Uterus (tissue), 4 donors: ENCODE data around the gene RNF183. TPM values are rescaled to one million over a fixed set of nuclear protein-coding genes. Genes with fewer than 3 reads are reported as not detected.

Experiments
- DNase-seq, 2 donors: peaks; one replicate each; pipeline ENCODE4 v3.0.0-alpha.2; 2019 to 2020
- H3K27ac ChIP-seq, 2 donors: fragments of 200-600 bp; sonication (generic); 1 replicate in 1 of 2; 2 replicates in 1 of 2; pipeline ENCODE4 v1.5.1; 2016 to 2018
- H3K27me3 ChIP-seq, 2 donors: fragments of 200-600 bp; sonication (generic); one replicate each; pipeline ENCODE4 v1.5.1; 2018 to 2019; ENCODE audit warnings: control low read depth in 1 of 2
- H3K36me3 ChIP-seq, 2 donors: fragments of 200-600 bp; sonication (generic); one replicate each; pipeline ENCODE4 v1.5.1; 2019; ENCODE audit warnings: control low read depth in 1 of 2
- H3K4me1 ChIP-seq, 2 donors: fragments of 200-600 bp; sonication (generic); one replicate each; pipeline ENCODE4 v1.5.1; 2018 to 2019; ENCODE audit warnings: control low read depth in 1 of 2
- H3K4me3 ChIP-seq, 2 donors: fragments of 200-600 bp; sonication (generic); 1 replicate in 1 of 2; 2 replicates in 1 of 2; pipeline ENCODE4 v1.5.1; 2018 to 2019; ENCODE audit warnings: mild to moderate bottlenecking in 1 of 2
- H3K9me3 ChIP-seq, 2 donors: fragments of 200-600 bp; sonication (generic); one replicate each; pipeline ENCODE4 v1.5.1; 2019; ENCODE audit warnings: control low read depth in 1 of 2
- POLR2A ChIP-seq, 2 donors: fragments of 450-650 bp; IDR thresholded peaks; one replicate each; pipeline ENCODE4 v1.6.1; 2016; ENCODE audit warnings: antibody characterized with exemption in 2 of 2, mild to moderate bottlenecking in 1 of 2, moderate library complexity in 1 of 2
- intact Hi-C: fragments of 100-400 bp; cut with DNase I; formaldehyde crosslinking; loops from one replicate; pipeline ENCODE4 v1.15.1; 2023; ENCODE audit warnings: low total_unique reads
- total RNA-seq, 4 donors: library from RNA; depleted of rRNA in 3 of 4; stranded (reverse); fragments of >200 nt in 3 of 4; gene quantifications; one replicate each; pipeline versions ENCODE4 v1.1.0 to v1.2.4, GENCODE V29; 2014 to 2023
- TF ChIP-seq, protein P1 (sequence below), 4 experiments: fragments of 200-600 bp in 2 of 4; fragments of 450-650 bp in 2 of 4; sonication (generic) in 2 of 4; IDR thresholded peaks; one replicate each; pipeline ENCODE4 v1.5.1; 2016 to 2019; ENCODE audit warnings: antibody characterized with exemption in 4 of 4, mild to moderate bottlenecking in 2 of 4, moderate library complexity in 1 of 4
- donor health status: DM: yes; HTN: yes; CAD: no.

Gene RNF183
- total RNA-seq, 4 donors from 2014 or later: 0.35 to 0.82 TPM; not detected in 2

GRCh38 chr9:113328045-113328782 is 25.0 kb upstream of the RNF183 start:
- no peak overlapping the region for H3K4me3 ChIP-seq
- no peaks in the 10 kb centered on the region for H3K27me3 ChIP-seq
- H3K9me3 ChIP-seq: no peaks in the 10 kb centered on the region
- no peaks in the 10 kb centered on the region for H3K36me3 ChIP-seq
- no peak overlapping the region for H3K27ac ChIP-seq
- TF ChIP-seq POLR2A (IDR thresholded peaks at IDR 0.05): no peak
- TF ChIP-seq, protein P1, sequence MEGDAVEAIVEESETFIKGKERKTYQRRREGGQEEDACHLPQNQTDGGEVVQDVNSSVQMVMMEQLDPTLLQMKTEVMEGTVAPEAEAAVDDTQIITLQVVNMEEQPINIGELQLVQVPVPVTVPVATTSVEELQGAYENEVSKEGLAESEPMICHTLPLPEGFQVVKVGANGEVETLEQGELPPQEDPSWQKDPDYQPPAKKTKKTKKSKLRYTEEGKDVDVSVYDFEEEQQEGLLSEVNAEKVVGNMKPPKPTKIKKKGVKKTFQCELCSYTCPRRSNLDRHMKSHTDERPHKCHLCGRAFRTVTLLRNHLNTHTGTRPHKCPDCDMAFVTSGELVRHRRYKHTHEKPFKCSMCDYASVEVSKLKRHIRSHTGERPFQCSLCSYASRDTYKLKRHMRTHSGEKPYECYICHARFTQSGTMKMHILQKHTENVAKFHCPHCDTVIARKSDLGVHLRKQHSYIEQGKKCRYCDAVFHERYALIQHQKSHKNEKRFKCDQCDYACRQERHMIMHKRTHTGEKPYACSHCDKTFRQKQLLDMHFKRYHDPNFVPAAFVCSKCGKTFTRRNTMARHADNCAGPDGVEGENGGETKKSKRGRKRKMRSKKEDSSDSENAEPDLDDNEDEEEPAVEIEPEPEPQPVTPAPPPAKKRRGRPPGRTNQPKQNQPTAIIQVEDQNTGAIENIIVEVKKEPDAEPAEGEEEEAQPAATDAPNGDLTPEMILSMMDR (IDR thresholded peaks at IDR 0.05): no peak
- no peaks in the 10 kb centered on the region for H3K4me1 ChIP-seq
- DNase-seq: no peak
- intact Hi-C loops: no loop called here

DNA sequence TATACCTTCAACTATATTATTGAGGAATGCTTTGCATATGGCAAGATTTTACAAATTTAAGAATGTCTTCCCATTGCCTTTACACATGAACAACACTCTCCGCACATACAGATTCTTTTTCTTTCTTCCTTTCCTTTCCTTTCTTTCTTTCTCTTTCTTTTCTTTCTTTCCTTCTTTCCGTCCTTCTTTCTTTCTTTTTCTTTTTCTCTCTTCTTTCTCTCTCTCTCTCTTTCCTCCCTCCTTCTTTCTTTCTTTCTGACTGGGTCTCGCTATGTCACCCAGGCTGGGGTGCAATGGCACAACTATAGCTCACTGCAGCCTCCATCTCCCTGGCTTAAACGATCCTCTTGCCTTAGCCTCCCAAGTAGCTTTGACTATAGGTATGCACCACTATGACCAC is 23.1 kb upstream of the RNF183 start:
- TF ChIP-seq, protein P1 (IDR thresholded peaks at IDR 0.05): no peak
- no peak for TF ChIP-seq POLR2A (IDR thresholded peaks at IDR 0.05)
- intact Hi-C loops: no loop called here
- no peaks in the 10 kb centered on the region for H3K36me3 ChIP-seq
- H3K4me1 ChIP-seq: no peaks in the 10 kb centered on the region
- no peaks in the 10 kb centered on the region for H3K27me3 ChIP-seq
- H3K9me3 ChIP-seq: no peaks in the 10 kb centered on the region
- no peak overlapping the region for H3K27ac ChIP-seq
- no peak for DNase-seq
- no peak overlapping the region for H3K4me3 ChIP-seq

- no peak for DNase-seq
- TF ChIP-seq, protein P1 (IDR thresholded peaks at IDR 0.05): no peak
- no peak for TF ChIP-seq POLR2A (IDR thresholded peaks at IDR 0.05)
- intact Hi-C loops: no loop called here
- Histone ChIP-seq H3K4me3 (no peak overlapping the region), H3K27ac (no peak overlapping the region), H3K4me1 (no peaks in the 10 kb centered on the region), H3K36me3 (no peaks in the 10 kb centered on the region), H3K27me3 (no peaks in the 10 kb centered on the region), H3K9me3 (no peaks in the 10 kb centered on the region)
Measured at GRCh38 chr9:113322671-113323070, 19.5 kb upstream of the RNF183 start.

GRCh38 chr9:113320051-113320450 is 16.9 kb upstream of the RNF183 start:
- no peak overlapping the region for H3K27ac ChIP-seq
- H3K9me3 ChIP-seq: no peaks in the 10 kb centered on the region
- no peaks in the 10 kb centered on the region for H3K27me3 ChIP-seq
- H3K4me3 ChIP-seq: no peak overlapping the region
- H3K4me1 ChIP-seq: no peaks in the 10 kb centered on the region
- intact Hi-C loops: no loop called here
- DNase-seq: no peak
- TF ChIP-seq, protein P1 (IDR thresholded peaks at IDR 0.05): no peak
- TF ChIP-seq POLR2A (IDR thresholded peaks at IDR 0.05): no peak
- no peaks in the 10 kb centered on the region for H3K36me3 ChIP-seq

GRCh38 chr9:113319054-113319453 is 15.9 kb upstream of the RNF183 start:
- TF ChIP-seq POLR2A (IDR thresholded peaks at IDR 0.05): no peak
- TF ChIP-seq, protein P1 (IDR thresholded peaks at IDR 0.05): no peak
- no peaks in the 10 kb centered on the region for H3K4me1 ChIP-seq
- H3K27me3 ChIP-seq: no peaks in the 10 kb centered on the region
- DNase-seq: no peak
- H3K9me3 ChIP-seq: no peaks in the 10 kb centered on the region
- H3K36me3 ChIP-seq: no peaks in the 10 kb centered on the region
- H3K27ac ChIP-seq: no peak overlapping the region
- intact Hi-C loops: no loop called here
- no peak overlapping the region for H3K4me3 ChIP-seq
